Naive thymus-derived CD8-positive, alpha-beta T cell (primary cell): ENCODE results near the gene CMIP. TPM values are rescaled to one million over a fixed set of nuclear protein-coding genes. Genes with fewer than 3 reads are reported as not detected.

Experiments used
- ATAC-seq, 2 donors: fragments of 150-1000 bp; cut with Tn5 transposase in 1 of 2; sonication (Bioruptor Pico), chemical (Tn5 transposase) in 1 of 2; 1 replicate in 1 of 2; 2 replicates in 1 of 2; pipeline ENCODE4 v1.10.0; 2021; ENCODE audit warnings: mild to moderate bottlenecking in 2 of 2, moderate library complexity in 2 of 2
- POLR2A ChIA-PET: fragments of 350-600 bp; sonication (Branson Sonifier 250); formaldehyde crosslinking; loops from one replicate; lab custom pipeline; 2021; ENCODE audit warnings: antibody characterized with exemption; lab: Charles Lee
- DNase-seq, 10 donors: peaks; one replicate each; pipeline versions ENCODE4 v3.0.0 to v3.0.0-alpha.2; 2020 to 2022
- H3K27ac Mint-ChIP-seq, 10 donors: one replicate each; pipeline ENCODE4 v1.8.0; 2020 to 2022; ENCODE audit warnings: mild to moderate bottlenecking in 10 of 10, mixed read lengths in 10 of 10, moderate library complexity in 4 of 10, inconsistent platforms in 1 of 10
- H3K27me3 Mint-ChIP-seq, 5 donors: one replicate each; pipeline ENCODE4 v1.8.0; 2021 to 2022; ENCODE audit warnings: mixed read lengths in 5 of 5
- H3K36me3 Mint-ChIP-seq, 3 donors: one replicate each; pipeline ENCODE4 v1.8.0; 2020 to 2022; ENCODE audit warnings: mixed read lengths in 3 of 3, mild to moderate bottlenecking in 2 of 3, inconsistent platforms in 1 of 3
- H3K4me1 Mint-ChIP-seq, 4 donors: one replicate each; pipeline ENCODE4 v1.8.0; 2021 to 2022; ENCODE audit warnings: mixed read lengths in 4 of 4
- H3K4me3 Mint-ChIP-seq, 10 donors: one replicate each; pipeline ENCODE4 v1.8.0; 2020 to 2022; ENCODE audit warnings: mild to moderate bottlenecking in 10 of 10, mixed read lengths in 10 of 10, moderate library complexity in 6 of 10, inconsistent platforms in 1 of 10
- H3K9me3 Mint-ChIP-seq, 9 donors: one replicate each; pipeline ENCODE4 v1.8.0; 2020 to 2022; ENCODE audit warnings: mixed read lengths in 9 of 9, mild to moderate bottlenecking in 3 of 9, inconsistent platforms in 1 of 9, moderate library complexity in 1 of 9
- polyA plus RNA-seq, 3 donors: library from polyadenylated mRNA; unstranded; fragments of 300-500 nt; fragmentation: Illumina TruSeq; gene quantifications; one replicate each; pipeline ENCODE4 v1.2.3, GENCODE V29; 2021
- total RNA-seq, 8 experiments: library from RNA in 2 of 8; stranded (reverse) in 2 of 8; gene quantifications; one replicate each; pipeline ENCODE4 v1.2.3 and lab custom pipeline; 2021 to 2026

CMIP gene
- total and polyA plus RNA-seq, 5 experiments from 2014 or later = 0.31 to 41.5 (median 1.3) TPM

DNA sequence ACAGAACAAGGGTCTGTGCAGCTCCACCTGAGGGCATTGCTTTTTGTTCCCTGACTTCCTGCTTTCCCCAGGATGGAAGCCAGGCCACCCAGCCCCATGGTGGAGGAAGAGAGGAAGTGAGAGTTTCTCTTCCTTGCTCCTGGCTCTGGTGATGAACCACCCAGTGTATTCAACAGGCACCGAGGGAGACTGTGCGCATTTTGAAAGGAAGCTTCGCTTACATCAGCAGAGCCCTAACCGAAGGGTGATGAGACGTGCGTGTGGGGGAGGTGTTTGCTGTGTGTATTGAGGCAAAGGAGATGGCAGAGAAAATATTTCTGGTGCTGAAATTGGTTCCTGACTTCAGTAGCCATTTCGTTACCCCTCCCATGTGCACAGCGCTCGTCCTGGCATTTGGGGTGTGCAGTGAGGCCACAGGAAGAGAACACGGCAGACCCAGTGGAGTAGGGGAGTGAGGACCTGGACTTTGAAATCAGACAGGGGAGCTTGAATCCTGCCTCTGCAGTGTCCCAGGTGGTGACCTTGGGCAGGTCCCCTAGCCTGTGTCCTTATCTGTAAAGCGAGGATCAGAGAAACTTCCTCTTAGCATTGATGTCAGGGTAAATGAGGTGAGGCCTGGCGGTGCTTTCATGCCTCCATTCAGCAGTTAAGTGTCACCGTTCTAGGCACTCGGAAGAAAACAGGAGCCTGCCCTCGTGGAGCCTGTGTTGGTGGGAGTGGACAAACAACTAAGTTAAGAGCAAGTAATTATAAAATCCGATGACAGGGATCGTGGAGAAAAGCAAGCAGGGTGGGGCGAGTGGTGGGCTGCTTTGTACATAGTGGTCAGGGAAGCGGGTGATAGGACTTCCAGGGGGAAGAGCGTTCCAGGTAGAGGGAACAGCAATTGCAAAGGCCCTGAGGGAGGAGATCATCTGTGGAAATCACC, 7.4 kb downstream of the CMIP start:
- DNase-seq (peak in 7 of 10 donors; percentile 21 to 72 (median 65)), ATAC-seq (peak; percentile 82 to 94)
- POLR2A ChIA-PET = interaction anchor here (0.6 to 3.0 kb wide), 4 partner anchors 12 to 182 kb away, joined by 3 to 13 read pairs (median 3); no protein-coding TSS in a partner anchor
- H3K27me3 Mint-ChIP-seq = no peaks in the 10 kb centered on the region
- H3K4me1 Mint-ChIP-seq = peaks cover 55 to 90% (median 83%) of the 10 kb centered on the region in 4 donors
- peaks cover 0 to 14% (median under 1%) of the 10 kb centered on the region in 3 donors for H3K36me3 Mint-ChIP-seq
- H3K27ac Mint-ChIP-seq = peak overlapping the region; percentile 87 to 98 (median 90)
- H3K9me3 Mint-ChIP-seq = peaks cover 0 to 2% (median 0%) of the 10 kb centered on the region in 9 donors
- peak overlapping the region; percentile 46 to 87 (median 78) for H3K4me3 Mint-ChIP-seq

DNA sequence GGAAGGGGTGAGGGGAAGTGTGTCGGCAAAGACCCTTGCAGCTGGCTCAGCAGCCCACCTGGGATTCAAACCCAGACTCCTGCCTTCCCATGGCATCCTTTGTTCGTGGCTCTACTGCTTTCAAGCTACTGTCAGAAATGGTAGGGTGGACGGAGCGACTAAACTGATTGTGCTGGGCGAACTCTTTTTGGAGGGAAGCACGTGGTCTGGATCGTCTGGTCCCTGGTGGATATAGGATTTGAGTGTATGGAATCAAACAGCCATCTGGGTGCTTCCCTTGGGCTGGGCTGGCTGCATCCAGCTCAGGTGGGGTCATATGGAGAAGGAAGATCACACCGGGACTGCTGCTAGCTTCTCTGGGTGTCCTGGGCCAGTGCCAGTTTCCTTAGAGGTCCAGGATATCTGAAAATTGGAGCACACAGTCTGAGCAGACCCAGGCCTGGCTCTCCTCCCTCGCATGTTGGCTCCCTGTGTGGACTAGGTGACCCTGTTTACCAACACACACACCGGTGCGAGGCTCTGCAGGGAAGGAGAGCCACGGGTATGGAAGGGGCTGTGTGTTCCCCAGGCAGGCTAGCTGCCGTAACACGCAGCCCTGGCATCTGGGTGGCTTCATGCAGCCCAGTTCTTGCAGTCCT, 8.6 kb downstream of the CMIP start:
- DNase-seq = no peak
- H3K4me3 Mint-ChIP-seq = peak overlapping the region in 1 of 10 donors; percentile 66

DNA sequence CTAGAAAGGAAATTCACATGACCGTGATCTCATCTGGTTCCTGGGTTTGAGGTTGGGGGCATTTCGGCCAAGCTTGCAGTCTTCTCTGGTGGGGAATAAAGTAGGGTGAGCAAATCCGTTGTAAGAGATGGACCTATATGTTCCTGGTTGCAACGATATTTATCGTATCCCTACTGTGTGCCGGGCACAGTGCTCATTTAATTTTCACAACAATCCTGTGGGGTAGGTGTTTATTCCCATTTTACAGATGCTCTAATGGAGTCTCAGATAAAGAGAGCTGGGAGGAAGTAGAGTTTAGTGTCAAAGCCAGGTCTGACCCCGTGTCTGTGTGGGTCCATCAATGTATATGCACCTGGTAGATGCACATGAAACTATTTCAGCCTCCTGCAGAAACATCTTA, 9.4 kb downstream of the CMIP start:
- H3K36me3 Mint-ChIP-seq = peaks cover 0 to 29% (median 7%) of the 10 kb centered on the region in 3 donors
- H3K4me1 Mint-ChIP-seq = peaks cover 52 to 86% (median 76%) of the 10 kb centered on the region in 4 donors
- ATAC-seq = no peak
- DNase-seq = no peak
- POLR2A ChIA-PET = interaction anchor here (0.6 kb wide), 1 partner anchor 162 kb away, joined by 5 read pairs; no protein-coding TSS in a partner anchor
- H3K9me3 Mint-ChIP-seq = peaks cover 0 to 2% (median 0%) of the 10 kb centered on the region in 9 donors
- H3K4me3 Mint-ChIP-seq = no peak overlapping the region
- H3K27ac Mint-ChIP-seq = peak overlapping the region in 4 of 10 donors; percentile 10 to 77 (median 40)
- H3K27me3 Mint-ChIP-seq = no peaks in the 10 kb centered on the region

More for the DNA sequence above, 8.6 kb downstream of the CMIP start:
- Mint-ChIP-seq H3K9me3 (peaks cover 0 to 2% (median 0%) of the 10 kb centered on the region in 9 donors), H3K27me3 (no peaks in the 10 kb centered on the region), H3K27ac (peak overlapping the region in 7 of 10 donors; percentile 36 to 98 (median 57)), H3K4me1 (peaks cover 53 to 88% (median 81%) of the 10 kb centered on the region in 4 donors), H3K36me3 (peaks cover 0 to 23% (median 4%) of the 10 kb centered on the region in 3 donors)
- no peak for ATAC-seq
- POLR2A ChIA-PET = interaction anchor here (0.7 to 3.0 kb wide), 3 partner anchors 9 to 16 kb away, joined by 3 to 13 read pairs (median 6); no protein-coding TSS in a partner anchor

DNA sequence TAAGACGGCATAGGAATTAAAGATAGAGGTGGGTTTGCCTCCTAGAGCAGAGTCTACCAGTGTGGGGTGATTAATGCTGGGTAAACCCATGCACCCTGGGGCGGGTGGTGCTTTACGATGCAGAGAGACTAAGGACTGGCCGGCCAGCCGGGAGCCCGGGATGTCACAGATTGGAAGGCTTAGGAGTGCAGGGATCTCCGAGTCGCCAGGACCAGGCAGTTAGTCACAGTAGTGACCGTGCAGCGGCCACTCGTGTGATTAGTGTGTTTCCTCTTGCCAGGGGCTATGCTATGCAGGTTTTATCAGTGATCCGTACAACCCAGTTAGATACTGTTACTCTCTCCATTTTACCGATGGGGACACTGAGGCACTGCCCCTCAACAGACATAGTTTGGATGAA, 10.4 kb downstream of the CMIP start:
- Mint-ChIP-seq H3K4me1 (peaks cover 45 to 82% (median 68%) of the 10 kb centered on the region in 4 donors), H3K27ac (peak overlapping the region in 4 of 10 donors; percentile 0 to 85 (median 43)), H3K27me3 (no peaks in the 10 kb centered on the region), H3K36me3 (peaks cover 0 to 31% (median 7%) of the 10 kb centered on the region in 3 donors), H3K9me3 (peaks cover 0 to 2% (median 0%) of the 10 kb centered on the region in 9 donors), H3K4me3 (no peak overlapping the region)
- DNase-seq = no peak
- POLR2A ChIA-PET = no interaction called here
- ATAC-seq = no peak

DNA sequence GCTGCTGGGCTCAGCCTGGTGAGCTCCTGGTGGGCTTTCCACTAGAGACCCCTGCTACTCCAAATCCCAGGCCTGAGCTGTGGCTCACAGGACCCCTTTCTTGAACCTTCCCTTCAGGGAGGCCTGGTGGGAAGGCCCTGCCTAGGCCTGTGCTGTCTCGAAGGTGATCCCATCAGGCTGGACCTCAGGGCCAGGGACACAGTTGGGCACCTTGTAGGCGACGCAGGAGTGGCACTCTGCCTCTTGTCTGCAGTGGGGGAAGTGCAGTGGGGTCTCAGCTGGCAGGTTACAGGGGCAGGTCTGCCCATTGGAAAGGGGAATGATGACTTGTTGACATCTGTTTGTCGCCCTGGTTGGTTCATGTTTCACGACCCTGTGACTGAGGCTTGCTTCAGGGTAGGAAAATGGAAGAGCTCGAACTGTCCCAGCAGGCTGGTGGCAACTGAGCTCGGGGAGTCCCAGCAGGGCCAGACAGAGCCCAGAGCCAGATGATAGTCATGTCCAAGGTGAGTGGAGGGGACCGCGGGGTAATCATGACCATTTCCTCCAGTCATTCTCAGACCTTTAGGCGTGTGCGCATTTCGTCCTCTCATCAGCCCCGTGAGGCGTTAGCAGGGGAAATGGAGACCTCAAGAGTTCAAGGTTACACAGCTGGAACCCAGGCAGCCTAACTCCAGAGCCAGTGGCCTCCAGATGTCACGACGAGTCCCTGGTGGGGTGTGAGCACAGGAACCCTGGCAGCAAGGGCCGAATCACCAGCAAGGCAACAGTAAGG, 11.3 kb downstream of the CMIP start:
- DNase-seq (no peak), ATAC-seq (no peak)
- Mint-ChIP-seq H3K9me3 (peaks cover 0 to 2% (median 0%) of the 10 kb centered on the region in 9 donors), H3K4me3 (no peak overlapping the region), H3K27ac (peak overlapping the region in 8 of 10 donors; percentile 40 to 91 (median 68)), H3K36me3 (peaks cover 0 to 33% (median 7%) of the 10 kb centered on the region in 3 donors), H3K27me3 (no peaks in the 10 kb centered on the region), H3K4me1 (peaks cover 46 to 81% (median 66%) of the 10 kb centered on the region in 4 donors)
- POLR2A ChIA-PET = no interaction called here

DNA sequence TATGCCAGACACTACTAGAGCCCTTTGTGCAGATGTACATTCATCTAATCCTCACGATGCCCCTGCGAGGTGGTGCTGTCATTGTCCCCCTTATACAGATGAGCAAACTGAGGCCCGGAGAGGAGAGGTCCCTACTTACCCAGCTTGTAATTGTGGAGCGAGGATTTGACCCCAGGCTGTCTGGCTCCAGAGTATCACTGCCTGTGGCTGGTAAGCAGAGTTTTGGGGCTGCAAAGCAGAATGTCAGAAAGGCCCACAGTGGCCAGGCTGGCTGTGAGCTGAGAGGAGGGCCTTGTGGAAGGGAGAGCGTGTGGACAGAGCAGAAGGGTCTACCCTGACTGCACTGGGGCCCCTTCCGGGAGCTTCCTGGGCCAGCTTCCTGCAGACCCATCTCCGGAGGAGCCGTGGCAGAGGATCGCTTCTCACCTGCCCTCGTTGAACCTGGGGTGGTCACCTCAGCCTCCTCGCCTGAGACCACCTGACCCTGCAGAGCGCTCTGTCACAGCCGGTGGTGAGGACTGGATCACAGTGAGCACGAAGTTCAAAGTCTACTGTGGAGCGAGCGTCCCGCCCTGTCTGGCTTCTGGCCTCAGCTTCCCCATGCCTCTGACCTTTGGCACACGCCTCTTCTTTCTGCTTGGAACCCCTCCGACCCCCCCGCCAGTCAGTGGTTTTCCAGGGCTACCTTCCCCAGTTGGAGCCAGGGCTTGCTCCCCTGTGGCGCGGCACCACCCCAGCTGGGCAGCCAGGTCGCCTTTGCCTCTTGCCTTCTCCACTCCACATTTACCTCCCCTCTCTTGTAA, 12.1 kb downstream of the CMIP start:
- H3K27ac Mint-ChIP-seq = peak overlapping the region in 8 of 10 donors; percentile 4 to 81 (median 68)
- POLR2A ChIA-PET = no interaction called here
- DNase-seq (no peak), ATAC-seq (no peak)
- peaks cover 0 to 33% (median 7%) of the 10 kb centered on the region in 3 donors for H3K36me3 Mint-ChIP-seq
- peaks cover 43 to 81% (median 66%) of the 10 kb centered on the region in 4 donors for H3K4me1 Mint-ChIP-seq
- no peaks in the 10 kb centered on the region for H3K27me3 Mint-ChIP-seq
- H3K4me3 Mint-ChIP-seq = no peak overlapping the region
- no peaks in the 10 kb centered on the region for H3K9me3 Mint-ChIP-seq

DNA sequence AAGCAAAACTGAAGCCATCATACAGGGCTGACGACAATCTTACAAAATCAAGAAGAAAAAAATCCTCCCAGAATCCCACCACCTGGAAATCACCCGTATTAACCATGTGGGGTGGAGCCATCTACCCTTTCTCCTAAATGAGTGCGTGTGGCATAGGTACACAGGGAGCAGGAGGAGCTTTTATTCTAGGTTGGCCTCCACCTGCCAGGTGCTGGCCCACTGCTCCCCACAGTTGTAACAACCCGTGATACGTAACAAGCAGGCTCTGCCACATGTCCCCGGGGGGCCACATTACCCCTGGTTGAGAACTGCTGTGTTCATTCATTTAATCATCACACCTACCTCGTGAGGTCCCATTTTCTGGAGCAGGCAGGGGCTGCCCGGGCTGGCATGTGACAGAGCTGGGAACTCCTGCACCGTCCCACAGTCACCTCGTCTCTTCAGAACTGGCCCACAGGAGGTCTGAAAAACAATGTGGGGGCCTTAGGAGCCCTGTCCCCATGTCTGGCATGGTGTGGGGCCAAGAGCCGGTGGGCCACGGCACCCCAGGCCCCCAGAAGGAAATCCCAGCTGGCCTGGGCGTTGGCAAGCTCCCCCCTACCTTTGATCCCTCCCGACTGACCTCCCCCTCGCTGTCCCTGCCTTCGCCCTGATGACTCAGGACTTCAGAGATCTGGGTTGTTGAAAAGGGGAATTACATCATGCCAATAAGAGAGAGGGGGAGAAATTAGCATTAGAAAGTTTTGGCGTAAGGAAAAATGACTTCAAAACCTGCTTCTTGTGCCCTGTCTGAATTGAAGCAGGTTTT, 12.9 kb downstream of the CMIP start:
- Mint-ChIP-seq H3K4me3 (no peak overlapping the region), H3K9me3 (no peaks in the 10 kb centered on the region), H3K4me1 (peaks cover 37 to 81% (median 66%) of the 10 kb centered on the region in 4 donors), H3K27me3 (no peaks in the 10 kb centered on the region), H3K27ac (peak overlapping the region in 9 of 10 donors; percentile 33 to 83 (median 47)), H3K36me3 (peaks cover 0 to 32% (median 7%) of the 10 kb centered on the region in 3 donors)
- POLR2A ChIA-PET = interaction anchor here (1.0 kb wide), 1 partner anchor 12 kb away, joined by 4 read pairs; no protein-coding TSS in a partner anchor
- no peak for DNase-seq
- ATAC-seq = no peak

DNA sequence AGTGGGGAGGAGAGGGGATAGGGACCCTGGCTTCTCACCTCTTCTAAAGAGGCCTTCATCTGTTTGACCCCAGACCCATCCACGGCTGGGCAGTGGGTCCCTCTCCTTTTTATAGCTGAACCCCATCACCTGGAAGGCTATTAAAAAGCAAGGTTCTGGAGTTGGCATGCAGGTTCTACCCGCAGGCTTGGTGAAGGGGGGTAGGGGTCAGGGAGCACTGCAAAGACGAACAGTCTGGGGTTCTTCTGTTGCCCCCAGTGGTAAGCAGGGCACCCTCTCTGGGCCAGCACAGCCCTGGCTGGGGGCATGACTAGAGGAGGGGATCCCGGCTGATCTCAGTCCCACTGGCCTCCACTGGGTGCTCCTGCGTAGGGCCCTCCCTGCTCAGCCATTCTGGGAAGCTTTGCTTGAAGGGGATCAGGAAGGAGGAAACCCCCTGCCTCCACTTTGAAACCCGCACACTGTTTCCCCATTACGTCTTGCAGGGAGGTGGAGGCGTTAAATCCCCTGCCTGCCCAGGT, 13.6 kb downstream of the CMIP start:
- H3K4me3 Mint-ChIP-seq = no peak overlapping the region
- ATAC-seq (no peak), DNase-seq (no peak)
- peaks cover 0 to 34% (median 7%) of the 10 kb centered on the region in 3 donors for H3K36me3 Mint-ChIP-seq
- no peaks in the 10 kb centered on the region for H3K9me3 Mint-ChIP-seq
- POLR2A ChIA-PET = interaction anchor here (1.0 kb wide), 1 partner anchor 11 kb away, joined by 4 read pairs; no protein-coding TSS in a partner anchor
- H3K27ac Mint-ChIP-seq = peak overlapping the region in 3 of 10 donors; percentile 33 to 47 (median 38)
- H3K4me1 Mint-ChIP-seq = peaks cover 33 to 79% (median 64%) of the 10 kb centered on the region in 4 donors
- H3K27me3 Mint-ChIP-seq = no peaks in the 10 kb centered on the region

DNA sequence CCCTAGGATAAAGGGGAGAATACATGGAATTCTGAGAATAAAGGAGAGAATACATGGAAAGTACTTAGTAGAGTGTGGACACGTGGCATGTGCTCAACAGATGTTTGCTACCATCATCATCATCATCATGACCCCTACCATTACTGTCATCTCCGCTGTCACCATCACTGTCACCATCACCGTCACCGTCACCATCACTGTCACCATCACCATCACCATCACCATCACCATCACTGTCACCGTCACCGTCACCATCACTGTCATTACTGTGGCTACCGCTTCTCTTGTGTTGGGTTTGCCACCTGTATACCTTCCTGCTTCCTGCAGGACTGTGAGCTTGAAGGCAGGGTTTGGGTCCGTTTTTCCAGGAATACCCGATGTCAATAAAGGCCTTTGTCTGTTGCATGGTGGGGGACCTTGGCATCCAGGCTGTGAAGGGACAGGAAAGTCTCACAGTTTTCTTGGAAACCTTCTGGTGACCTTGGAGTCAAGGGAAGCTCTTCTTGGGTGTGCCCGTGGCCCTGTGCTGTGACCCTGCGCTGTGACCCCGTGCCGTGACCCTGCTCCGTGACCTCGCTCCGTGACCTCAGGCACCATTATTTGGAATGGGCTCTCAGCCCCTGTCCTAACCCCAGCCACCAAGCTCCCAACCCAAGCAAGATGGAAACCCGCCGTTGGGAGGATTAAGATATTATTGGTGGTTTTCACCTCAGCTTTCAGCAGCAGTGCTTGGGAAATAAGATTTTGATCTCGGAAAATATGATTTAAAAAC, 14.4 kb downstream of the CMIP start:
- Mint-ChIP-seq H3K4me1 (peaks cover 36 to 76% (median 62%) of the 10 kb centered on the region in 4 donors), H3K9me3 (no peaks in the 10 kb centered on the region), H3K27me3 (no peaks in the 10 kb centered on the region), H3K36me3 (peaks cover 0 to 34% (median 7%) of the 10 kb centered on the region in 3 donors), H3K4me3 (no peak overlapping the region), H3K27ac (peak overlapping the region in 3 of 10 donors; percentile 11 to 70 (median 40))
- POLR2A ChIA-PET = no interaction called here
- no peak for DNase-seq
- no peak for ATAC-seq

DNA sequence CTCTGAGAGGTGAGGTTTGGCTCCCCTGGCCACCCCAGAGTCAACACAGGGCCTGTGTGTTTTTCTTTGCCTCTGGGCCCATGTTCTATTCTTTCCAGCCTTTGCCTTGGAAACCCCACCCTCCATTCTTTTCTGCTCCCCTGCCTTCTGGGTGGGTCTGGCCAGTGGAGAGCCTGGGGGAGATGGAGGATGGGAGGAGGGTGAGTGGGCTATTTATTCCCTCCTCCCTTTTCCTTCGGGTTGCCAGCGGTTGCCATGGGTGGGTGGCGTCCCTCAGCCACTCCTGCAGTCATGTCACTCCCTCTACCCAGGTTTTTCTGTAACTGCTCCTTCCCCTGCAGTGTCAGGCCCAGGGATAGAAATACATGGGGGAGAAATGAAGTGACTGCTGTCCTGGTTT, 15.5 kb downstream of the CMIP start:
- no peak overlapping the region for H3K4me3 Mint-ChIP-seq
- H3K36me3 Mint-ChIP-seq = peaks cover 0 to 36% (median 11%) of the 10 kb centered on the region in 3 donors
- H3K4me1 Mint-ChIP-seq = peaks cover 36 to 79% (median 57%) of the 10 kb centered on the region in 4 donors

More for the DNA sequence above, 15.5 kb downstream of the CMIP start:
- no peak for DNase-seq
- Mint-ChIP-seq H3K27me3 (no peaks in the 10 kb centered on the region), H3K9me3 (no peaks in the 10 kb centered on the region), H3K27ac (no peak overlapping the region)
- POLR2A ChIA-PET = no interaction called here
- no peak for ATAC-seq
